K562 (cell line): ENCODE data around the gene DNAH10. TPM values are rescaled to one million over a fixed set of nuclear protein-coding genes. Genes with fewer than 3 reads are reported as not detected.

Experiments used
- ATAC-seq: fragments of 200-7000 bp; cut with Tn5 transposase; 3 replicates; pipeline ENCODE4 v1.9.1; 2020; ENCODE audit warnings: moderate library complexity
- BruUV-seq: library from RNA; stranded (reverse); fragments of 400-500 nt; replicated peaks from 2 replicates; lab custom pipeline; 2021; lab: Mats Ljungman, UMichigan
- CTCF ChIA-PET: fragments of 300-600 bp; formaldehyde crosslinking; extraction: SDS; loops from one replicate; lab custom pipeline; 2021; ENCODE audit warnings: low intra/inter-chr PET ratio; lab: Yijun Ruan, JAX
- POLR2A ChIA-PET: fragments of 300-600, 350-650 bp; sonication (Branson Sonifier 250); formaldehyde crosslinking; extraction: SDS; loops from one replicate; lab custom pipeline; 2021; ENCODE audit warnings: antibody characterized with exemption, inconsistent platforms; lab: Yijun Ruan, JAX
- DNase-seq, 4 experiments: peaks; one replicate each; pipeline versions ENCODE4 v3.0.0 to v3.0.0-alpha.2; 2011 to 2018; ENCODE audit warnings: low spot score in 3 of 4, mixed read lengths in 3 of 4; ENCODE audit errors: extremely low read depth in 1 of 4
- FAIRE-seq: peaks from 2 replicates; lab custom pipeline; 2011; peaks lifted over from hg19 to GRCh38; lab: Jason Lieb, UNC
- H2AFZ ChIP-seq: 2 replicates; pipeline ENCODE4 v1.6.0; 2011; ENCODE audit warnings: low read depth, low read length, control low read depth, inconsistent platforms
- H3K27ac ChIP-seq: fragments of 200-600 bp; 3 replicates; pipeline ENCODE4 v1.8.0; 2011; ENCODE audit warnings: low read depth, mild to moderate bottlenecking, control low read depth, inconsistent platforms, low read length, moderate library complexity, mixed read lengths; ENCODE audit errors: extremely low read depth
- H3K27me3 ChIP-seq, 2 experiments: fragments of 300-600 bp in 1 of 2; 2 replicates in 1 of 2; 3 replicates in 1 of 2; pipeline versions ENCODE4 v1.6.0 to v1.8.0; 2011; ENCODE audit warnings: inconsistent platforms in 2 of 2, low read length in 2 of 2, mild to moderate bottlenecking in 1 of 2, mixed read lengths in 1 of 2, moderate library complexity in 1 of 2; ENCODE audit not compliant: control insufficient read depth in 2 of 2, insufficient read depth in 2 of 2
- H3K36me3 ChIP-seq: fragments of 300-600 bp; 3 replicates; pipeline ENCODE4 v1.8.0; 2011; ENCODE audit warnings: mild to moderate bottlenecking, low read length, inconsistent platforms; ENCODE audit not compliant: control insufficient read depth, insufficient read depth
- H3K4me1 ChIP-seq, 2 experiments: fragments of 200-600 bp in 1 of 2; replicated peaks in 1 of 2; 2 replicates in 1 of 2; 3 replicates in 1 of 2; pipeline versions ENCODE4 v1.5.1 to v1.8.0; 2011; ENCODE audit warnings: inconsistent platforms in 2 of 2, low read length in 2 of 2, mild to moderate bottlenecking in 1 of 2, mixed read lengths in 1 of 2, moderate library complexity in 1 of 2; ENCODE audit not compliant: control insufficient read depth in 2 of 2, insufficient read depth in 2 of 2
- H3K4me2 ChIP-seq: 2 replicates; pipeline ENCODE4 v1.6.1; 2011; ENCODE audit warnings: low read length, control low read depth, inconsistent platforms, mixed read lengths; ENCODE audit not compliant: insufficient read depth
- H3K4me3 ChIP-seq: fragments of 200-600 bp; sonication (generic), shearing (Covaris generic); 2 replicates; pipeline ENCODE4 v1.5.1; 2016; ENCODE audit warnings: control low read depth, inconsistent platforms
- H3K79me2 ChIP-seq: fragments of 200-600 bp; 3 replicates; pipeline ENCODE4 v1.8.0; 2011; ENCODE audit warnings: low read length, inconsistent platforms; ENCODE audit not compliant: control insufficient read depth, insufficient read depth
- H3K9ac ChIP-seq, 2 experiments: 2 replicates each; pipeline versions ENCODE4 v1.6.0 to v1.6.1; 2011; ENCODE audit warnings: low read depth in 2 of 2, low read length in 2 of 2, control low read depth in 1 of 2, inconsistent platforms in 1 of 2, mild to moderate bottlenecking in 1 of 2, mixed read lengths in 1 of 2; ENCODE audit not compliant: insufficient read depth in 1 of 2
- H3K9me1 ChIP-seq: one replicate; pipeline ENCODE4 v1.6.0; 2011; ENCODE audit warnings: inconsistent platforms, mild to moderate bottlenecking, low read length, moderate library complexity; ENCODE audit not compliant: control insufficient read depth, insufficient read depth
- H3K9me3 ChIP-seq: replicated peaks from 2 replicates; pipeline ENCODE4 v1.5.1; 2011; ENCODE audit warnings: low read depth, low read length, inconsistent platforms; ENCODE audit not compliant: control insufficient read depth, insufficient read depth
- H4K20me1 ChIP-seq: replicated peaks from 2 replicates; pipeline ENCODE4 v1.6.1; 2011; ENCODE audit warnings: low read length, inconsistent platforms, mixed read lengths; ENCODE audit not compliant: control insufficient read depth, insufficient read depth
- ARID1B ChIP-seq: fragments of 450-650 bp; IDR thresholded peaks from 2 replicates; pipeline ENCODE4 v1.6.1; 2016; ENCODE audit warnings: antibody characterized with exemption, mild to moderate bottlenecking, inconsistent platforms
- ATF7 ChIP-seq: fragments of 450-650 bp; IDR thresholded peaks from 2 replicates; pipeline ENCODE4 v1.7.1; 2014; ENCODE audit warnings: mild to moderate bottlenecking, moderate library complexity
- BCLAF1 ChIP-seq, 2 experiments: fragments of 450-650 bp in 1 of 2; IDR thresholded peaks; 2 replicates each; pipeline ENCODE4 v1.6.1; 2011 to 2017; ENCODE audit warnings: low read depth in 2 of 2, antibody characterized with exemption in 1 of 2, borderline replicate concordance in 1 of 2, low read length in 1 of 2, mild to moderate bottlenecking in 1 of 2, mixed read lengths in 1 of 2; ENCODE audit not compliant: control insufficient read depth in 1 of 2
- CBX5 ChIP-seq: IDR thresholded peaks from 2 replicates; pipeline ENCODE4 v1.6.1; 2014; ENCODE audit warnings: low read depth, borderline replicate concordance
- EP300 ChIP-seq: IDR thresholded peaks from 2 replicates; pipeline ENCODE4 v1.6.1; 2012; ENCODE audit warnings: low read length, improper control_type of control experiment
- HCFC1 ChIP-seq: IDR thresholded peaks from 2 replicates; pipeline ENCODE4 v1.6.1; 2012; ENCODE audit warnings: low read depth, low read length, improper control_type of control experiment
- HIVEP1 ChIP-seq: fragments of 250-450 bp; sonication (Bioruptor Pico); IDR thresholded peaks from 2 replicates; pipeline ENCODE4 v1.4.0; 2020; ENCODE audit warnings: mild to moderate bottlenecking
- MAFG ChIP-seq: fragments of 450-650 bp; conservative IDR thresholded peaks from 2 replicates; pipeline ENCODE4 v1.6.1; 2016; ENCODE audit warnings: missing genetic modification characterization, missing compliant biosample characterization
- MAFK ChIP-seq: IDR thresholded peaks from 2 replicates; pipeline ENCODE4 v1.6.1; 2011; ENCODE audit warnings: low read length, improper control_type of control experiment
- SETDB1 ChIP-seq: IDR thresholded peaks from one replicate; pipeline ENCODE4 v1.6.1; 2012; ENCODE audit warnings: low read length, control low read depth, inconsistent platforms
- YBX1 ChIP-seq: fragments of 450-650 bp; IDR thresholded peaks from 2 replicates; pipeline ENCODE4 v1.7.1; 2016; ENCODE audit warnings: mild to moderate bottlenecking
- ZNF124 ChIP-seq: sonication (generic); formaldehyde crosslinking; IDR thresholded peaks from 2 replicates; pipeline ENCODE4 v1.8.1; 2022; ENCODE audit warnings: missing genetic modification reagents
- ZNF311 ChIP-seq: fragments of 250-450 bp; sonication (Bioruptor Pico); IDR thresholded peaks from 2 replicates; pipeline ENCODE4 v1.4.0; 2020; ENCODE audit warnings: mild to moderate bottlenecking, moderate library complexity
- ZNF740 ChIP-seq, 3 experiments: fragments of 200-800 bp in 1 of 3; sonication (Bioruptor generic) in 1 of 3; sonication (generic) in 1 of 3; formaldehyde crosslinking in 1 of 3; IDR thresholded peaks; 2 replicates each; pipeline versions ENCODE4 v1.6.1 to v1.8.0; 2016 to 2022; ENCODE audit warnings: mild to moderate bottlenecking in 2 of 3, missing compliant biosample characterization in 2 of 3, missing genetic modification characterization in 2 of 3, missing genetic modification reagents in 1 of 3
- WGBS: fragments of 100-300 bp; shearing (Covaris generic); methylation state at CpG from one replicate; pipeline ENCODE4 v1.1.6; 2016; ENCODE audit warnings: low coverage, mixed read lengths; ENCODE audit not compliant: insufficient coverage; ENCODE audit errors: missing lambda C conversion rate; 5-methylcytosine and 5-hydroxymethylcytosine counted together
- in situ Hi-C: fragments of 300-500 bp; cut with MboI; formaldehyde crosslinking; loops from 4 replicates; pipeline ENCODE4 v1.15.0; 2018; ENCODE audit warnings: inconsistent platforms, mixed read lengths
- intact Hi-C: fragments of 100-400 bp; cut with micrococcal nuclease; formaldehyde crosslinking; loops from 2 replicates; pipeline ENCODE4 v1.14.2; 2022
- polyA plus RNA-seq, 8 experiments: library from polyadenylated mRNA; depleted of rRNA in 4 of 8; stranded (reverse) in 5 of 8; unstranded in 3 of 8; fragments of >200 nt; fragmentation: Nextera tagmentation in 2 of 8; fragmentation: Illumina TruSeq in 1 of 8; extraction: Ambion mirVana in 2 of 8; extraction: Trizol in 1 of 8; gene quantifications; 2 replicates each; pipeline versions ENCODE4 v1.2.1 to v1.2.3, GENCODE V29; 2011 to 2014; ENCODE audit warnings: inconsistent platforms in 1 of 8, missing spikeins in 1 of 8
- total RNA-seq, 7 experiments: library from RNA; depleted of rRNA in 6 of 7; stranded (reverse); fragments of >200 nt in 6 of 7; fragmentation: Illumina TruSeq in 2 of 7; extraction: Trizol in 2 of 7; gene quantifications; 2 replicates each; pipeline versions ENCODE4 v1.2.1 to v1.2.3, GENCODE V29; 2011 to 2021; ENCODE audit warnings: low replicate concordance in 1 of 7

Gene DNAH10
- total and polyA plus RNA-seq, 9 of the 15 experiments (the other 6 are each of a cell fraction or from before 2014, with no cell fraction given): 0.01 to 0.06 (median 0.04) TPM; not detected in 1

GRCh38 chr12:123867141-123867540 is 105.0 kb downstream of the DNAH10 start:
- Histone ChIP-seq H2AFZ (no peak overlapping the region), H3K4me3 (no peak overlapping the region), H3K4me1 (no peaks in the 10 kb centered on the region), H3K9me3 (no peaks in the 10 kb centered on the region), H3K9me1 (no peaks in the 10 kb centered on the region), H3K36me3 (no peaks in the 10 kb centered on the region), H4K20me1 (no peaks in the 10 kb centered on the region), H3K27me3 (peaks cover 41 to 68% of the 10 kb centered on the region in 2 experiments), H3K4me2 (no peak overlapping the region), H3K9ac (no peak overlapping the region), H3K27ac (no peak overlapping the region), H3K79me2 (no peaks in the 10 kb centered on the region)
- DNase-seq: no peak
- ChIA-PET POLR2A (no interaction called here), CTCF (no interaction called here)
- TF ChIP-seq EP300: no peak
- TF ChIP-seq ZNF124 (CRISPR knock-in tag): no peak
- TF ChIP-seq ATF7: no peak
- intact Hi-C loops (no loop called here), in situ Hi-C loops (no loop called here)
- no peak for FAIRE-seq
- WGBS: 0% methylated on average over 1 of the region's 1 CpG
- ATAC-seq: no peak
- no TSS peak for BruUV-seq

GRCh38 chr12:123868791-123869190 is 106.7 kb downstream of the DNAH10 start:
- DNase-seq (no peak), ATAC-seq (no peak), FAIRE-seq (no peak)
- Histone ChIP-seq H3K9me1 (no peaks in the 10 kb centered on the region), H4K20me1 (no peaks in the 10 kb centered on the region), H3K79me2 (no peaks in the 10 kb centered on the region), H3K4me2 (no peak overlapping the region), H3K36me3 (no peaks in the 10 kb centered on the region), H2AFZ (no peak overlapping the region), H3K4me3 (no peak overlapping the region), H3K9ac (no peak overlapping the region), H3K27me3 (peaks cover 56 to 72% of the 10 kb centered on the region in 2 experiments), H3K9me3 (no peaks in the 10 kb centered on the region), H3K4me1 (no peaks in the 10 kb centered on the region), H3K27ac (no peak overlapping the region)
- intact Hi-C loops (no loop called here), in situ Hi-C loops (no loop called here)
- CTCF ChIA-PET: no interaction called here
- POLR2A ChIA-PET: interaction anchor here (0.6 kb wide), 1 partner anchor 85 kb away, joined by 4 read pairs; no protein-coding TSS in a partner anchor
- BruUV-seq: no TSS peak
- WGBS: 4% methylated on average over 10 of the region's 10 CpGs
- TF ChIP-seq HCFC1 (no peak), HIVEP1 (CRISPR knock-in tag) (no peak), BCLAF1 (IDR thresholded peaks at IDR 0.05; ENCODE audit: borderline replicate concordance in 1 of 2, control insufficient read depth in 1 of 2, low read depth in 2 of 2, low read length in 1 of 2) (no peak), MAFK (no peak), MAFG (tag) (no peak), ZNF740 (CRISPR knock-in tag; IDR thresholded peaks at IDR 0.05) (no peak), ZNF740 (tag; IDR thresholded peaks at IDR 0.05) (no peak), YBX1 (no peak), ZNF311 (CRISPR knock-in tag) (no peak), CBX5 (no peak), SETDB1 (no peak), ARID1B (no peak)
